Suprapubic skin (tissue), 4 donors: ENCODE measurements around the gene FIGNL1. TPM values are rescaled to one million over a fixed set of nuclear protein-coding genes. Genes with fewer than 3 reads are reported as not detected.

Source experiments
- DNase-seq, 2 donors: peaks; one replicate each; pipeline ENCODE4 v3.0.0-alpha.2; 2019; ENCODE audit warnings: low spot score in 2 of 2
- H3K27ac ChIP-seq: fragments of 200-600 bp; sonication (generic); one replicate; pipeline ENCODE4 v1.5.1; 2019
- H3K27me3 ChIP-seq: fragments of 200-600 bp; sonication (generic); one replicate; pipeline ENCODE4 v1.5.1; 2019
- H3K36me3 ChIP-seq: fragments of 200-600 bp; sonication (generic); one replicate; pipeline ENCODE4 v1.5.1; 2019
- H3K4me1 ChIP-seq: fragments of 200-600 bp; sonication (generic); one replicate; pipeline ENCODE4 v1.5.1; 2019
- H3K4me3 ChIP-seq: fragments of 200-600 bp; sonication (generic); one replicate; pipeline ENCODE4 v1.5.1; 2019; ENCODE audit warnings: mild to moderate bottlenecking
- H3K9me3 ChIP-seq: fragments of 200-600 bp; sonication (generic); one replicate; pipeline ENCODE4 v1.5.1; 2019
- CTCF ChIP-seq, 2 donors: fragments of 200-600 bp in 1 of 2; fragments of 450-650 bp in 1 of 2; sonication (generic) in 1 of 2; IDR thresholded peaks; one replicate each; pipeline ENCODE4 v1.5.1; 2016 to 2019; ENCODE audit warnings: antibody characterized with exemption in 2 of 2, mild to moderate bottlenecking in 1 of 2, moderate library complexity in 1 of 2
- EP300 ChIP-seq: sonication (generic); formaldehyde crosslinking; IDR thresholded peaks from one replicate; pipeline ENCODE4 v1.6.1; 2017; ENCODE audit warnings: antibody characterized with exemption
- POLR2A ChIP-seq, 2 donors: fragments of 450-650 bp; IDR thresholded peaks; one replicate each; pipeline ENCODE4 v1.6.1; 2017; ENCODE audit warnings: antibody characterized with exemption in 2 of 2, mild to moderate bottlenecking in 2 of 2, moderate library complexity in 2 of 2
- POLR2AphosphoS5 ChIP-seq, 3 donors: sonication (generic); formaldehyde crosslinking; IDR thresholded peaks; one replicate each; pipeline ENCODE4 v1.6.1; 2017; ENCODE audit warnings: antibody characterized with exemption in 3 of 3
- WGBS: methylation state at CpG from one replicate; pipeline ENCODE4 v1.1.5; 2018; 5-methylcytosine and 5-hydroxymethylcytosine counted together
- total RNA-seq, 4 donors: library from RNA; depleted of rRNA; stranded (reverse); fragments of >200 nt; gene quantifications; one replicate each; pipeline ENCODE4 v1.1.0, GENCODE V29; 2016

The FIGNL1 gene
- total RNA-seq, 4 donors from 2014 or later = 8.1 to 22.1 (median 16.4) TPM

- Histone ChIP-seq H3K4me3 (no peak overlapping the region), H3K36me3 (no peaks in the 10 kb centered on the region), H3K9me3 (no peaks in the 10 kb centered on the region), H3K27me3 (no peaks in the 10 kb centered on the region), H3K4me1 (peaks cover 13% of the 10 kb centered on the region), H3K27ac (no peak overlapping the region)
- WGBS = 90% methylated on average over 3 of the region's 3 CpGs
- DNase-seq = no peak
- TF ChIP-seq CTCF (IDR thresholded peaks at IDR 0.05) (no peak), POLR2AphosphoS5 (IDR thresholded peaks at IDR 0.05) (no peak), EP300 (no peak), POLR2A (IDR thresholded peaks at IDR 0.05) (no peak)
Observed at GRCh38 chr7:50495746-50496145, 45.6 kb upstream of the FIGNL1 start.

- Histone ChIP-seq H3K4me3 (no peak overlapping the region), H3K9me3 (no peaks in the 10 kb centered on the region), H3K27me3 (no peaks in the 10 kb centered on the region), H3K36me3 (no peaks in the 10 kb centered on the region), H3K4me1 (peaks cover 10% of the 10 kb centered on the region), H3K27ac (no peak overlapping the region)
- TF ChIP-seq POLR2AphosphoS5 (IDR thresholded peaks at IDR 0.05) (no peak), POLR2A (IDR thresholded peaks at IDR 0.05) (no peak)
- no peak for DNase-seq
- WGBS = 88% methylated on average over 30 of the region's 30 CpGs
Observed at GRCh38 chr7:50492770-50493519, 42.8 kb upstream of the FIGNL1 start.

GRCh38 chr7:50491943-50492342 lies 41.8 kb upstream of the FIGNL1 start:
- H3K4me3 ChIP-seq = no peak overlapping the region
- TF ChIP-seq POLR2AphosphoS5 (IDR thresholded peaks at IDR 0.05) = no peak
- TF ChIP-seq POLR2A (IDR thresholded peaks at IDR 0.05) = no peak
- 93% methylated on average over 1 of the region's 1 CpG for whole genome bisulfite sequencing
- peaks cover 6% of the 10 kb centered on the region for H3K4me1 ChIP-seq
- H3K36me3 ChIP-seq = no peaks in the 10 kb centered on the region
- no peak for DNase-seq
- H3K27me3 ChIP-seq = no peaks in the 10 kb centered on the region
- H3K27ac ChIP-seq = no peak overlapping the region
- H3K9me3 ChIP-seq = no peaks in the 10 kb centered on the region

GRCh38 chr7:50491209-50491608 lies 41.1 kb upstream of the FIGNL1 start:
- H3K9me3 ChIP-seq = no peaks in the 10 kb centered on the region
- H3K36me3 ChIP-seq = no peaks in the 10 kb centered on the region
- no peaks in the 10 kb centered on the region for H3K27me3 ChIP-seq
- TF ChIP-seq CTCF (IDR thresholded peaks at IDR 0.05) (no peak), POLR2AphosphoS5 (IDR thresholded peaks at IDR 0.05) (no peak), POLR2A (IDR thresholded peaks at IDR 0.05) (no peak), EP300 (no peak)
- no peak for DNase-seq
- WGBS = 67% methylated on average over 5 of the region's 5 CpGs
- no peak overlapping the region for H3K4me3 ChIP-seq
- H3K4me1 ChIP-seq = no peaks in the 10 kb centered on the region
- no peak overlapping the region for H3K27ac ChIP-seq

GRCh38 chr7:50488379-50488778 lies 38.2 kb upstream of the FIGNL1 start:
- TF ChIP-seq POLR2AphosphoS5 (IDR thresholded peaks at IDR 0.05) (no peak), CTCF (IDR thresholded peaks at IDR 0.05) (no peak), EP300 (no peak), POLR2A (IDR thresholded peaks at IDR 0.05) (no peak)
- no peak for DNase-seq
- Histone ChIP-seq H3K36me3 (no peaks in the 10 kb centered on the region), H3K4me1 (no peaks in the 10 kb centered on the region), H3K4me3 (no peak overlapping the region), H3K27me3 (no peaks in the 10 kb centered on the region), H3K9me3 (no peaks in the 10 kb centered on the region), H3K27ac (no peak overlapping the region)

GRCh38 chr7:50486512-50486911 lies 36.4 kb upstream of the FIGNL1 start:
- 100% methylated on average over 1 of the region's 1 CpG for WGBS

More at GRCh38 chr7:50486512-50486911, 36.4 kb upstream of the FIGNL1 start:
- no peaks in the 10 kb centered on the region for H3K9me3 ChIP-seq
- TF ChIP-seq CTCF (IDR thresholded peaks at IDR 0.05) (no peak), EP300 (no peak), POLR2A (IDR thresholded peaks at IDR 0.05) (no peak), POLR2AphosphoS5 (IDR thresholded peaks at IDR 0.05) (no peak)
- no peak for DNase-seq
- no peak overlapping the region for H3K27ac ChIP-seq
- no peaks in the 10 kb centered on the region for H3K27me3 ChIP-seq
- no peak overlapping the region for H3K4me3 ChIP-seq
- H3K36me3 ChIP-seq = no peaks in the 10 kb centered on the region
- H3K4me1 ChIP-seq = no peaks in the 10 kb centered on the region
